22Rv1 (cell line): Measurements from ENCODE around the gene CAMTA1.

ENCODE experiments used
- ZFX ChIP-seq: fragments of 450-650 bp; IDR thresholded peaks from 2 replicates; pipeline ENCODE4 v1.6.1; 2017; ENCODE audit warnings: antibody characterized with exemption, borderline replicate concordance
- TF ChIP-seq, protein P1 (sequence below): fragments of 450-650 bp; IDR thresholded peaks from 2 replicates; pipeline ENCODE4 v1.5.1; 2017; ENCODE audit warnings: mild to moderate bottlenecking

DNA sequence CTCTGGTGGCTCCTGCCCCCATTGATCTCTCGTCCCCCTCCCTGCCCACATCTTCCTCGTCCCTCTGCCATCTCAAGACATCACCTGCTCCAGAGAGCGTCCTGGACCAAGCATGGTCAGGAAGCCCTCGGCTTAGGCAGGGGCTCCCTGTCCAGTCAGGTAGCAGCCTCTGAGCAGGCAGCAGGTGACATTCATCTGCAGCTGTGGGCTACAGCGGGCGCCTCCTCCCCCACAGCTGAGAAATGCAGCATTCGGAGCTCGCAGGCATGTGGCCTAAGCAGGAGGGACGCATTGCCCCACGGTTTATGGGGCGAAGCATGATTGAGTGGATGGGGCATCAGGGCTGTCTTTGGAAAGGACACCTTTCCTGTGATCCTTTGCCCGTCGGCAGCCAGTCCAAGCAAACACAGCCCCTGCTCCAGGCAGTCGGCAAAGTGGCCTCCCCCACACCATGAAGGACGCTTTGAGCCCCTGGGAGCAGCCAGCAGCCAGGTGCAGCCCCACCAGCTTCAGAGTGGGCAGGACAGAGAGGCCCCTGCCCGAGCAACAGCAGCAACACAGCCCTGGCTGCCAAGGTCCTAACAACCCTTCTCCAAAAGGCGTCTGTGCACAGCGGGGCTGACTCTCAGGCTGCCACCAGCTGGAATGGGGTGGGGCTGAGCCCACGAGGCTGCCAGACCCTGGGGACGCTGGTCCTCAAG is 751.8 kb downstream of the CAMTA1 start:
- TF ChIP-seq, protein P1, sequence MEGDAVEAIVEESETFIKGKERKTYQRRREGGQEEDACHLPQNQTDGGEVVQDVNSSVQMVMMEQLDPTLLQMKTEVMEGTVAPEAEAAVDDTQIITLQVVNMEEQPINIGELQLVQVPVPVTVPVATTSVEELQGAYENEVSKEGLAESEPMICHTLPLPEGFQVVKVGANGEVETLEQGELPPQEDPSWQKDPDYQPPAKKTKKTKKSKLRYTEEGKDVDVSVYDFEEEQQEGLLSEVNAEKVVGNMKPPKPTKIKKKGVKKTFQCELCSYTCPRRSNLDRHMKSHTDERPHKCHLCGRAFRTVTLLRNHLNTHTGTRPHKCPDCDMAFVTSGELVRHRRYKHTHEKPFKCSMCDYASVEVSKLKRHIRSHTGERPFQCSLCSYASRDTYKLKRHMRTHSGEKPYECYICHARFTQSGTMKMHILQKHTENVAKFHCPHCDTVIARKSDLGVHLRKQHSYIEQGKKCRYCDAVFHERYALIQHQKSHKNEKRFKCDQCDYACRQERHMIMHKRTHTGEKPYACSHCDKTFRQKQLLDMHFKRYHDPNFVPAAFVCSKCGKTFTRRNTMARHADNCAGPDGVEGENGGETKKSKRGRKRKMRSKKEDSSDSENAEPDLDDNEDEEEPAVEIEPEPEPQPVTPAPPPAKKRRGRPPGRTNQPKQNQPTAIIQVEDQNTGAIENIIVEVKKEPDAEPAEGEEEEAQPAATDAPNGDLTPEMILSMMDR: no peak
- no peak for TF ChIP-seq ZFX
